HepG2 (cell line): ENCODE measurements around the gene VPS13C.

ENCODE experiments used
- ARHGAP35 ChIP-seq: sonication (generic); formaldehyde crosslinking; IDR thresholded peaks from 2 replicates; pipeline ENCODE4 v1.9.0; 2022; ENCODE audit warnings: mild to moderate bottlenecking, inconsistent platforms, moderate library complexity, missing genetic modification reagents, borderline replicate concordance
- HDAC6 ChIP-seq: fragments of 200-600 bp; sonication (generic); IDR thresholded peaks from 2 replicates; pipeline ENCODE4 v1.7.0; 2017; ENCODE audit warnings: mild to moderate bottlenecking, antibody characterized with exemption, low read length, low read depth
- KDM3A ChIP-seq: IDR thresholded peaks from 2 replicates; pipeline ENCODE4 v1.6.1; 2018; ENCODE audit warnings: low read depth, missing compliant biosample characterization
- MXI1 ChIP-seq: IDR thresholded peaks from 3 replicates; pipeline ENCODE4 v1.6.1; 2012; ENCODE audit warnings: low read depth, low read length, inconsistent platforms, borderline replicate concordance
- SIN3A ChIP-seq: IDR thresholded peaks from 2 replicates; pipeline ENCODE4 v1.6.1; 2011; ENCODE audit warnings: low read depth, mild to moderate bottlenecking, control low read depth, low read length, borderline replicate concordance
- TF ChIP-seq, protein P1 (sequence below): sonication (generic); formaldehyde crosslinking; IDR thresholded peaks from 2 replicates; pipeline ENCODE4 v1.4.0; 2020; ENCODE audit warnings: missing genetic modification reagents
- TF ChIP-seq, protein P2 (sequence below): sonication (generic); formaldehyde crosslinking; IDR thresholded peaks from 2 replicates; pipeline ENCODE4 v1.4.0; 2020; ENCODE audit warnings: missing genetic modification reagents, borderline replicate concordance

DNA sequence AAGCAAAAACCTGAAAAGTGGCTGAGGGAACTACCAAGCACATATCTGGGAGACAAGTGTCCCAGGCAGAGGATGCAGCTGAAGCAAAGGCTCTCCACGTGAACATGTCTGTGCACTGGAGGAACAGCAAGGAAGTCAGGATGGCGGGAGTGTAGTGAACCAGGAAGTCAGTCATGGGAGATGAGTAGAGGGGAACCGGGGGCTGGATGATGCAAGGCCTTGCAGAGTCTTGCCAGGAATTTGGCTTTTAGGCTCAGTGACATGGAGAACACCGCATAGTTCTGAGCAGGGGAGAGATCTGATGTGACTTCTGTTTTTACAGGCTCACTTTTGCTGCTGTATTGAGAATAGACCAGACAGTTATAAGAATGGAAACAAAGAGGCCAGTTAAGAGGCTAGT, 25.5 kb upstream of the VPS13C start:
- TF ChIP-seq ARHGAP35 (CRISPR knock-in tag): no peak
- TF ChIP-seq SIN3A: no peak
- no peak for TF ChIP-seq KDM3A
- no peak for TF ChIP-seq MXI1
- no peak for TF ChIP-seq HDAC6
- TF ChIP-seq, protein P1, sequence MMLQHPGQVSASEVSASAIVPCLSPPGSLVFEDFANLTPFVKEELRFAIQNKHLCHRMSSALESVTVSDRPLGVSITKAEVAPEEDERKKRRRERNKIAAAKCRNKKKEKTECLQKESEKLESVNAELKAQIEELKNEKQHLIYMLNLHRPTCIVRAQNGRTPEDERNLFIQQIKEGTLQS: no peak
- TF ChIP-seq, protein P2, sequence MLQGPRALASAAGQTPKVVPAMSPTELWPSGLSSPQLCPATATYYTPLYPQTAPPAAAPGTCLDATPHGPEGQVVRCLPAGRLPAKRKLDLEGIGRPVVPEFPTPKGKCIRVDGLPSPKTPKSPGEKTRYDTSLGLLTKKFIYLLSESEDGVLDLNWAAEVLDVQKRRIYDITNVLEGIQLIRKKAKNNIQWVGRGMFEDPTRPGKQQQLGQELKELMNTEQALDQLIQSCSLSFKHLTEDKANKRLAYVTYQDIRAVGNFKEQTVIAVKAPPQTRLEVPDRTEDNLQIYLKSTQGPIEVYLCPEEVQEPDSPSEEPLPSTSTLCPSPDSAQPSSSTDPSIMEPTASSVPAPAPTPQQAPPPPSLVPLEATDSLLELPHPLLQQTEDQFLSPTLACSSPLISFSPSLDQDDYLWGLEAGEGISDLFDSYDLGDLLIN (CRISPR knock-in tag): no peak
